ENCODE results near the gene GTPBP3. TPM values are rescaled to one million over a fixed set of nuclear protein-coding genes. Genes with fewer than 3 reads are reported as not detected.

Gene GTPBP3
- total and polyA plus RNA-seq, 8 donors, result 16.9 to 29.0 (median 21.8) TPM

DNA sequence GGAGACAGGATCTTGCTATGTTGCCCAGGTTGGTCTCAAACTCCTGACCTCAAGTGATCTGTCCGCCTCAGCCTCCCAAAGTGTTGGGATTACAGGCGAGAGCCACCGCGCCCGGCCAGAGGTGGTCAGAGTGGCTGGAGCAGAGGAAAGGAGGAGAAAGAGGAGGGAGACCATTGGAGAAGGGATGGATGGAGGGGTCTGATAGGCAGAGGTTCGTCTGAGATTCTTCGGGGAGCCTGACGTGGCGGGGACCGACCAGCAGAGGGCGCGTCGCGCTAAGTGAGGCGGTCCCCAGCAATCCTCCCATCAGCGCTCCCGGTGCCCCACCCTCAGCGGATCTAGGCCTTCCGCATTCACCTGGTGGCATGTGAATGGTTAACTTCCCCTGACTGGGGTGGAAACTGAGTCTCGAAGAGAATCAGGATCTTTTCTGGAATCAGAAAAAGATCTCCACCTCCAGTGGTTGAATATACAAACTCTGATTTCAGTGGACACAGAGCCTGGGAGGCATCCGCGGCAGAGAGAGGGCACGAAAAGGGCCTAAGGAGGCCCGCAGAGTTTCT is 8.8 kb downstream of the GTPBP3 start:
- Histone ChIP-seq H3K4me3 (no peak overlapping the region), H3K4me1 (peaks cover 0 to 40% of the 10 kb centered on the region in 2 donors), H3K27me3 (peaks cover 0 to 30% of the 10 kb centered on the region in 2 donors), H3K9me3 (no peaks in the 10 kb centered on the region), H3K27ac (no peak overlapping the region), H3K36me3 (peaks cover 0 to 6% of the 10 kb centered on the region in 2 donors)
- TF ChIP-seq, protein P1, sequence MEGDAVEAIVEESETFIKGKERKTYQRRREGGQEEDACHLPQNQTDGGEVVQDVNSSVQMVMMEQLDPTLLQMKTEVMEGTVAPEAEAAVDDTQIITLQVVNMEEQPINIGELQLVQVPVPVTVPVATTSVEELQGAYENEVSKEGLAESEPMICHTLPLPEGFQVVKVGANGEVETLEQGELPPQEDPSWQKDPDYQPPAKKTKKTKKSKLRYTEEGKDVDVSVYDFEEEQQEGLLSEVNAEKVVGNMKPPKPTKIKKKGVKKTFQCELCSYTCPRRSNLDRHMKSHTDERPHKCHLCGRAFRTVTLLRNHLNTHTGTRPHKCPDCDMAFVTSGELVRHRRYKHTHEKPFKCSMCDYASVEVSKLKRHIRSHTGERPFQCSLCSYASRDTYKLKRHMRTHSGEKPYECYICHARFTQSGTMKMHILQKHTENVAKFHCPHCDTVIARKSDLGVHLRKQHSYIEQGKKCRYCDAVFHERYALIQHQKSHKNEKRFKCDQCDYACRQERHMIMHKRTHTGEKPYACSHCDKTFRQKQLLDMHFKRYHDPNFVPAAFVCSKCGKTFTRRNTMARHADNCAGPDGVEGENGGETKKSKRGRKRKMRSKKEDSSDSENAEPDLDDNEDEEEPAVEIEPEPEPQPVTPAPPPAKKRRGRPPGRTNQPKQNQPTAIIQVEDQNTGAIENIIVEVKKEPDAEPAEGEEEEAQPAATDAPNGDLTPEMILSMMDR (IDR thresholded peaks at IDR 0.05), result peak; percentile 96 to 99
- peak in 3 of 4 donors; percentile 73 to 94 (median 75) for DNase-seq
- ATAC-seq, result peak; percentile 95
- intact Hi-C loops (cut with DNase I), result loop anchor here in 1 of 2 donors (2.0 kb wide), 1 partner anchor 41 kb away; no protein-coding TSS in a partner anchor

GRCh38 chr19:17347361-17347760 is 10.0 kb downstream of the GTPBP3 start:
- H3K27me3 ChIP-seq, result peaks cover 0 to 40% of the 10 kb centered on the region in 2 donors
- peaks cover 0 to 45% of the 10 kb centered on the region in 2 donors for H3K4me1 ChIP-seq
- intact Hi-C loops (cut with DNase I), result loop anchor here in 1 of 2 donors (2.0 kb wide), 1 partner anchor 39 kb away; no protein-coding TSS in a partner anchor
- DNase-seq (no peak), ATAC-seq (peak; percentile 11)
- H3K27ac ChIP-seq, result peak overlapping the region; percentile 56 to 66
- no peak overlapping the region for H3K4me3 ChIP-seq
- no peaks in the 10 kb centered on the region for H3K36me3 ChIP-seq
- H3K9me3 ChIP-seq, result no peaks in the 10 kb centered on the region
- TF ChIP-seq, protein P1 (IDR thresholded peaks at IDR 0.05), result no peak

DNA sequence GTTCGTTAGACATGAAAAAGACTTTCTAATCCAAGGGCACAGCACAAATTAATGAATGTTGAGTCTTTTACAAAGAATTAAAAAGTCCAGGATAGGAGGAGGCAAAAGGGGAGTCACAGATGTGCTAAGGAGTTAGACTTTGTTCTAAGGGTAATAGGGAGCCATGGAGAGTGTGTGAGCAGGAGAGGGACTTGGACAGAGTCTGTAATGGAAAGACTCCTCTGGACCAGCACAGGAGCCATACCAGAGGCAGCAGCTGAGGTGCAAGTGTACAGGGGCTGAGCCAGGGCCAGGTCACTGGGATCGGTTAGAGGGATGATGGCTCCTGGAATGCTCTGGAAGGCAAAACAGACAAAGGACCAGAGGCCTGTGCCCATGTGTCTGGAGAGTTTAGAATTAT is 10.5 kb downstream of the GTPBP3 start:
- intact Hi-C loops (cut with DNase I), result loop anchor here in 1 of 2 donors (2.0 kb wide), 1 partner anchor 39 kb away; no protein-coding TSS in a partner anchor
- no peaks in the 10 kb centered on the region for H3K9me3 ChIP-seq
- H3K36me3 ChIP-seq, result no peaks in the 10 kb centered on the region
- no peak overlapping the region for H3K4me3 ChIP-seq
- peak overlapping the region; percentile 56 to 66 for H3K27ac ChIP-seq
- TF ChIP-seq, protein P1 (IDR thresholded peaks at IDR 0.05), result no peak
- DNase-seq, result no peak
- peaks cover 0 to 50% of the 10 kb centered on the region in 2 donors for H3K4me1 ChIP-seq
- peaks cover 0 to 41% of the 10 kb centered on the region in 2 donors for H3K27me3 ChIP-seq
- no peak for ATAC-seq

DNA sequence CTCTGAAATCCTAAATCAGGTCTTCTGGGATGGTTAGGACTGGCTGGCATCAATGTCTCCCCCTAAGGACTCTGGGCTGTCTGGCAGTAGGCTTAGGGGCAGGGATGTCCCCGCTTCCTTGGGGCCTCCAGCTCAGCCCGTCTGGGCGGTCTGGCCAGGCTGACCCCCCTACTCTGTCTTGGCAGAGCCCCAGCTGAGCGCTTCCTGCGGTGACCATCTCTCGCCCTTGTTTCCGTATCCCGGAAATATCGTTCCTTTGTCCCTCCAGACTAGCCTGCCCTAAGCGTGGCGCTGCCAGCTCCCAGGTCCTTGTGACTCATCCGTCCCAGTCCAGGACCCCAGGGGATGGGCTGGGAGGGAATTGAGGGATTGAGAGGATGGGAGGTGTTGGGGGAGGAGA is 11.3 kb downstream of the GTPBP3 start:
- no peaks in the 10 kb centered on the region for H3K36me3 ChIP-seq
- peak in 1 of 4 donors; percentile 79 for DNase-seq
- H3K4me1 ChIP-seq, result peaks cover 0 to 55% of the 10 kb centered on the region in 2 donors
- peak; percentile 29 for ATAC-seq
- peak overlapping the region; percentile 18 to 56 for H3K27ac ChIP-seq
- intact Hi-C loops (cut with DNase I), result no loop called here
- TF ChIP-seq, protein P1 (IDR thresholded peaks at IDR 0.05), result no peak
- peaks cover 0 to 41% of the 10 kb centered on the region in 2 donors for H3K27me3 ChIP-seq
- no peak overlapping the region for H3K4me3 ChIP-seq
- H3K9me3 ChIP-seq, result no peaks in the 10 kb centered on the region

DNA sequence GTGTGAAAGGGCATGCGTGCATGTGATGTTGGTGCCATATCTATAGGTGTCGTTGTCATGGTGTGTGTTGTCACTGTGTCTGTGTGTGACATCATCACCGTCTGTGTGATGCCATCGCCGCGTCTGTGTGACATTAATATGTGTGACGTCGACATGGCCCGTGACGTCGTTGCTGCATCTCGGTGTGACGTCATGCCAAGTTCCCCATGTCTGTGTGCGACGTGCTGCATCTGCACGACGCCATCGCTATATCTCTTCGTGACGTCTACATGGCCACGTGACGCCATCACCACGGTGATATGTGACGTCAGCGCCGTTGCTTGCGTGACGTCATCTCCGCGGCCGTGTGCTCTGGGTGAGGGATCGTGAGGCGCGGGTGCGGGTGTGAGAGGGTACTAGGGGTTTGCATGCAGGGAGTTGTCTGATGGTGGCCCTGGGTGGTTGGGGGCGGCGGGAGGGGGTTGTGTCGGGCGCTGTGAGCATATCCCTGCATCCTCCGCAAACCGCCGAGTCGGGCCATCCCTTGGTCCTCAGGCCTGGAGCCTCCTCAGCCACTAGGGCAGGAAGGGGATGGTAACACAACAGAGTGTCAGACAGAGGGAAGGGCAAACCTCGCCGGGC is 14.6 kb downstream of the GTPBP3 start:
- peak overlapping the region in 1 of 2 donors; percentile 37 for H3K27ac ChIP-seq
- no peak for ATAC-seq
- intact Hi-C loops (cut with DNase I), result no loop called here

More for the DNA sequence above, 14.6 kb downstream of the GTPBP3 start:
- H3K4me3 ChIP-seq, result no peak overlapping the region
- H3K9me3 ChIP-seq, result no peaks in the 10 kb centered on the region
- DNase-seq, result no peak
- peaks cover 0 to 41% of the 10 kb centered on the region in 2 donors for H3K27me3 ChIP-seq
- no peaks in the 10 kb centered on the region for H3K36me3 ChIP-seq
- H3K4me1 ChIP-seq, result peaks cover 0 to 46% of the 10 kb centered on the region in 2 donors
- TF ChIP-seq, protein P1 (IDR thresholded peaks at IDR 0.05), result no peak
